ENCODE results near the gene DLG2.

GRCh38 chr11:83528877-83529276 is 2098.3 kb downstream of the DLG2 start:
- no peak for TF ChIP-seq CTCF (IDR thresholded peaks at IDR 0.05; ENCODE audit: insufficient read depth, low read length)
- no peak for TF ChIP-seq POLR2AphosphoS5 (IDR thresholded peaks at IDR 0.05; ENCODE audit: low read depth)
